GM21717 (cell line): ENCODE measurements around the gene SSX2B.
"Not testable (repeated sequence)": the region's sequence is repeated elsewhere in the genome, so short reads cannot be mapped to it uniquely, and the experiment has no call there.

Source experiments
- ATAC-seq: cut with Tn5 transposase; IDR thresholded peaks from one replicate; pipeline ENCODE4 v1.9.1; 2021; ENCODE audit warnings: mild to moderate bottlenecking, moderate library complexity; ENCODE audit not compliant: unreplicated experiment

Gene SSX2B

GRCh38 chrX:52750952-52751351 is at the start of gene SSX2B:
Gene SSX2B (plus strand): TSS chrX:52751252. CDS start chrX:52752681, 1,429 bp downstream.
- ATAC-seq = not testable (repeated sequence)

GRCh38 chrX:52707078-52707477 is 44.0 kb upstream of the SSX2B start, which contains the start of gene SSX2:
Gene SSX2 (minus strand): TSS chrX:52707178. CDS start chrX:52705749, 1,429 bp downstream.
- not testable (repeated sequence) for ATAC-seq

GRCh38 chrX:52765983-52766382 is 14.9 kb downstream of the SSX2B start:
- not testable (repeated sequence) for ATAC-seq

GRCh38 chrX:52773504-52773903 is 22.5 kb downstream of the SSX2B start:
- ATAC-seq = not testable (repeated sequence)

- ATAC-seq = not testable (repeated sequence)
Measured at GRCh38 chrX:52797327-52797726, 46.3 kb downstream of the SSX2B start, which contains the start of gene SPANXN5. Gene SPANXN5 (minus strand): TSS chrX:52797427. CDS start chrX:52797348, 79 bp downstream.

- ATAC-seq = not testable (repeated sequence)
Measured at GRCh38 chrX:52804876-52805275, 53.8 kb downstream of the SSX2B start.
